ENCODE data around the gene VPS13D. TPM values are rescaled to one million over a fixed set of nuclear protein-coding genes. Genes with fewer than 3 reads are reported as not detected.

VPS13D gene
- total RNA-seq, 1 experiment from 2014 or later: 30.7 TPM

- H2AFZ ChIP-seq (ENCODE audit: low read length): no peak overlapping the region
- no peak overlapping the region for H3K27ac ChIP-seq (ENCODE audit: low read length)
- no TSS peak for BruUV-seq (replicated peaks)
- H3F3A ChIP-seq (ENCODE audit: low read length, unreplicated experiment): no peaks in the 10 kb centered on the region
- TF ChIP-seq CTCF (conservative IDR thresholded peaks at IDR 0.05; ENCODE audit: low read depth, low read length): no peak
- TF ChIP-seq EZH2phosphoT487 (IDR thresholded peaks at IDR 0.05; ENCODE audit: borderline replicate concordance, low read length): no peak
- TF ChIP-seq EZH2 (IDR thresholded peaks at IDR 0.05; ENCODE audit: low read length, unreplicated experiment): no peak
- no peak overlapping the region for H3K4me3 ChIP-seq (ENCODE audit: low read length)
- ATAC-seq (no peak), DNase-seq (no peak)
- 0 out of 2 replicates have a peak, but pooled peaks cover 3% of the 10 kb centered on the region for H3K36me3 ChIP-seq (ENCODE audit: low read depth, low read length)
- H3K4me2 ChIP-seq (ENCODE audit: low read length): no peak overlapping the region
- H3K9ac ChIP-seq (ENCODE audit: low read length): no peak overlapping the region
- no peaks in the 10 kb centered on the region for H4K20me1 ChIP-seq (ENCODE audit: low read length)
- peaks cover 9% of the 10 kb centered on the region for H3K4me1 ChIP-seq (ENCODE audit: insufficient read depth, low read length)
- H3K79me2 ChIP-seq (ENCODE audit: low read length): no peaks in the 10 kb centered on the region
- no peaks in the 10 kb centered on the region for H3K27me3 ChIP-seq (ENCODE audit: low read length)
- intact Hi-C loops (cut with micrococcal nuclease): no loop called here
- POLR2A ChIA-PET (ENCODE audit: unreplicated experiment): interaction anchor here (0.6 kb wide), 1 partner anchor 90 kb away, joined by 3 read pairs; no protein-coding TSS in a partner anchor
- CTCF ChIA-PET: no interaction called here
- H3K9me2 ChIP-seq (replicated peaks; ENCODE audit: low read length): no peaks in the 10 kb centered on the region
- no peaks in the 10 kb centered on the region for H3K9me3 ChIP-seq (ENCODE audit: low read length)
These were observed 284.8 kb downstream of the VPS13D start for GRCh38 chr1:12514590-12514989.

- Histone ChIP-seq H3K9me3 (ENCODE audit: low read length) (no peaks in the 10 kb centered on the region), H3K79me2 (ENCODE audit: low read length) (no peaks in the 10 kb centered on the region), H3K4me3 (ENCODE audit: low read length) (no peak overlapping the region), H3K9ac (ENCODE audit: low read length) (no peak overlapping the region), H3K36me3 (ENCODE audit: low read depth, low read length) (0 out of 2 replicates have a peak, but pooled peaks cover 3% of the 10 kb centered on the region), H3K4me1 (ENCODE audit: insufficient read depth, low read length) (peaks cover 9% of the 10 kb centered on the region), H3K9me2 (replicated peaks; ENCODE audit: low read length) (no peaks in the 10 kb centered on the region), H3K27me3 (ENCODE audit: low read length) (no peaks in the 10 kb centered on the region), H3K4me2 (ENCODE audit: low read length) (no peak overlapping the region), H4K20me1 (ENCODE audit: low read length) (no peaks in the 10 kb centered on the region), H2AFZ (ENCODE audit: low read length) (no peak overlapping the region), H3F3A (ENCODE audit: low read length, unreplicated experiment) (no peaks in the 10 kb centered on the region), H3K27ac (ENCODE audit: low read length) (no peak overlapping the region)
- ChIA-PET CTCF (no interaction called here), POLR2A (ENCODE audit: unreplicated experiment) (interaction anchor here (0.6 kb wide), 1 partner anchor 89 kb away, joined by 3 read pairs; no protein-coding TSS in a partner anchor)
- TF ChIP-seq CTCF (conservative IDR thresholded peaks at IDR 0.05; ENCODE audit: low read depth, low read length) (no peak), EZH2 (IDR thresholded peaks at IDR 0.05; ENCODE audit: low read length, unreplicated experiment) (no peak), EZH2phosphoT487 (IDR thresholded peaks at IDR 0.05; ENCODE audit: borderline replicate concordance, low read length) (no peak)
- DNase-seq (no peak), ATAC-seq (no peak)
- no TSS peak for BruUV-seq (replicated peaks)
- intact Hi-C loops (cut with micrococcal nuclease): no loop called here
These were observed 285.4 kb downstream of the VPS13D start for GRCh38 chr1:12515234-12515633.

- no peaks in the 10 kb centered on the region for H3F3A ChIP-seq (ENCODE audit: low read length, unreplicated experiment)
- H2AFZ ChIP-seq (ENCODE audit: low read length): no peak overlapping the region
- no peak overlapping the region for H3K27ac ChIP-seq (ENCODE audit: low read length)
- ChIA-PET CTCF (no interaction called here), POLR2A (ENCODE audit: unreplicated experiment) (no interaction called here)
- H3K4me2 ChIP-seq (ENCODE audit: low read length): no peak overlapping the region
- no peak for TF ChIP-seq EZH2phosphoT487 (IDR thresholded peaks at IDR 0.05; ENCODE audit: borderline replicate concordance, low read length)
- TF ChIP-seq CTCF (conservative IDR thresholded peaks at IDR 0.05; ENCODE audit: low read depth, low read length): no peak
- TF ChIP-seq EZH2 (IDR thresholded peaks at IDR 0.05; ENCODE audit: low read length, unreplicated experiment): no peak
- H3K27me3 ChIP-seq (ENCODE audit: low read length): no peaks in the 10 kb centered on the region
- no TSS peak for BruUV-seq (replicated peaks)
- H3K4me3 ChIP-seq (ENCODE audit: low read length): no peak overlapping the region
- ATAC-seq (no peak), DNase-seq (no peak)
- H3K9me2 ChIP-seq (replicated peaks; ENCODE audit: low read length): no peaks in the 10 kb centered on the region
- H4K20me1 ChIP-seq (ENCODE audit: low read length): no peaks in the 10 kb centered on the region
- intact Hi-C loops (cut with micrococcal nuclease): no loop called here
- H3K79me2 ChIP-seq (ENCODE audit: low read length): no peaks in the 10 kb centered on the region
- peaks cover 9% of the 10 kb centered on the region for H3K4me1 ChIP-seq (ENCODE audit: insufficient read depth, low read length)
- no peaks in the 10 kb centered on the region for H3K36me3 ChIP-seq (ENCODE audit: low read depth, low read length)
- H3K9me3 ChIP-seq (ENCODE audit: low read length): no peaks in the 10 kb centered on the region
- no peak overlapping the region for H3K9ac ChIP-seq (ENCODE audit: low read length)
These were observed 286.9 kb downstream of the VPS13D start for GRCh38 chr1:12516741-12517140.

Data from PC-3 (cell line).